ENCODE measurements around the gene MET.

The MET gene

DNA sequence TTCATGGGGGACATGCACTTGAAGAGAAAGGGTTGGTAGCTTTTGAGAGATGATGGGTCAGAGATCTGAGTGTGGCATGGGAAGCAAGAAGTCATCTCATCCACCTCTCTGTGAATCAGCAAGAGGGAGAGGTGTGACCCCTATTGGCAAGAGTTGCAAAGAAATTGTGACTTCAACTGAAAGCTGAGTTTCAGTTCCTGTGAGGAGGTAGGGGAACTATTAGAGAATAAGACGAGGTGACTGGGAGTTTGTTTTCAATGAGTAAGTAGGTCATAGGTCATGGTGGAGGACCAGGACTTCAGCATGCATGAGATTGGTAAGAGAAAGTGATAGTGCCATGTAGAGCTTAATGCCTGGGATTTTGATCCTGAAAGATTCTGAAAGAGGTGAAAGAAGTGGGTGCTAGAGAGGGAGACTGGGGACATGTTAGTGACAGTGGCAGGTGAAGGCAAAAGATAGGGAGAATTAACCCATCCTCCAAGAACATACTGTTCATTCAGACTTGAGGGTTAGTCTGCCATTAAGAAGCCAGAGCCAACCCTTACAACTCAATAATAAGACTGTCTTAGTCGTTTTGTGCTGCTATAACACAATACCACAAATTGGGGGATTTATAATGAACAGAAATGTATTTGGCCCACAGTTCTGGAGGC lies 114.9 kb downstream of the MET start:
- DNase-seq: peak; percentile 14

DNA sequence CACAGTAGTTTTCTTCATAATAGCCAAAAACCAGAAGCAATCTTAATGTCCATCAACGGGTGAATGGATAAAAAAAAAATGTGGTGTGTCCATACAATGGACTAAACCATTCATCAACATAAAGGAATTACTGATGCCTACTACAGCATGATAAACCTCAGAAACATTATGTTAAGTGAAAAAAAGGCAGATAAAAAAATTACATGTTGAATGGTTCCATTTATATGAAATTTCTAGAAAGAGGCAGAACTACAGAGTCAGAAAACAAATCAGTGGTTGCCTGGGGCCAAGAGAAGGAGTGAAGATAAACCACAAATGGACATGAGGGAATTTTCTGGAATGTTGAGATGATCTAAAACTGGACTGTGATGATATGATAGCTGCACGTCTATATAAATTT lies 115.9 kb downstream of the MET start:
- DNase-seq: no peak

DNA sequence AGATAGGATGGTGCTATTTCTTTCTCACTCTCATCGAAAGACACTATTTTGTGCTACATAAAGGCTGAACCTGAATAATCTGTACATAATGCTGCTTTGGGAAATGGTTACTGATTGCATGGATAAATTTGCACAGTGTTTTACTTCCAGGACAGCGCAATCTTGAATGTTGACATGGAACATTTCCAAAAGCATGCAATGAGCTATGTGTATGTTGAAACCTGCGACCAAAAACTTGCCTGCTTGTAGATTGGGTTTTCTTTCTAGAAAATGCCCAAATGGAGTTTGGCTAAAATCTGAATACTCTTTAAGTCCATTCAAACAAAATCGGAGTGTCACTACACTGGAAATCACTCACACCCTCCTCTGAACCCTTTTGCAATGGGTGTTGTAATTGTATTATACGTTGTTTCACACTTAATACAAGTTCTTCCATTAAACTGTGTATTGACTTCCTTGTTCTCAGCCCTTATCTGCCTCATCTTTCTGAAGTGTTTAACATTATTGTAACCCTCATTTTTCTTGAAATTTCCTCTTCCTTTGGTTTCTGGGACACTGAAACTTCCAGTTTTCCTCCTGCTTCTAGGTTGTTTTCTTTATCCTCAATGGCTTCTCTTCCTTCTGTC lies 116.7 kb downstream of the MET start:
- DNase-seq: no peak

DNA sequence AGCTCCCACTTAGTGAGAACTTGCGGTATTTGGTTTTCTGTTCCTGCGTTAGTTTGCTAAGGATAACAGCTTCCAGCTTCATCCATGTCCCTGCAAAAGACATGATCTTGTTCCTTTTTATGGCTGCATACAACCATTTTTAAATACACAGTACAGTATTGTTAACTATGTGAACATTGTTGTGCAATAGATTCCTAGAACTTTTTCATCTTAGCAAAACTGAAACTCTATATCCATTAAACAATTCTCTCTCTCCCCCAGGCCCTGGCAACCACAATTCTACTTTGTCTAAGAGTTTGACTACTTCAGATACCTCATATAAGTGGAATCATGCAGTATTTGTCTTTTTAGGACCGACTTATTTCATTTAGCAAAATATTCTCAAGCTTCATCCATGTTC lies 118.0 kb downstream of the MET start:
- DNase-seq: no peak

DNA sequence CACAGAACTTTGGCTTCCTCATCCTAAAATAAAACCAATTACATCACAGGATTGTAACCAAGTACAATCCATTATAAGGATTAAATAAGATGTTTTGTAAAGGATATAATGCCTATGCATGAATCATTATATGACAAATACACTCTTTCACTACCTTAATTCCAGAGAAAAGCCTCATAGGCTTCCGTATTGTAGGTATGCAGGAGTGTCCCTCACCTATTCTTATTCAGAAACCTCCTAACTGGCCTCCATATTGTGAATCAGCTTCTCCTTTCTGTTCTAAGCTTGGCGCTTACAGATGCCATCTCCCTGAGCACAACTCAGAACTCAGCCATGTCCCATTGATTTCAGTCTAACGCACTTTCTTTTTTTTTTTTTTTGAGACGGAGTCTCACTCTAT lies 120.8 kb downstream of the MET start:
- DNase-seq: no peak

DNA sequence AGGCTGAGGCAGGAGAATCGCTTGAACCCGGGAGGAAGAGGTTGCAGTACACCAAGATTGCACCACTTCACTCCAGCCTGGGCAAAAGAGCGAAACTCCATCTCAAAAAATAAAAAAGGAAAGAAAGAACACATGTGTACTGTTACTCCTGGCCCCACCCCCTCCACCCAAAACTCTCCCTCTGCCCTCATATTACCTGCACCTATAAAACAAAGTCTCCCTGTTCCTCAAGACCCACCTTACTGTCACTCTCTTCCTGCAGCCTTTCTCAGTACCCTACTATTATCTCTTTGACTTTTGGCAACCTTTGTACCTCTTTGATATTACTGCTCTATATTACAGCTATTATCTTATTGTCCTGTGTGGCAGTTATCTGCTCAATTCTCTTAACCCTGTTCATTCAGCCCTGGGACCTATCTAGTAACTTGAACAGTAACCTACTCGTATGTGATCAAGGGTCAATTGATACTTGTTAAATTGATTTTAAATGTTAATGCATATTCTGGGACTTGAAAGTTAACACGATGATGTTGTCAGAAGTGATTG lies 121.9 kb downstream of the MET start:
- no peak for DNase-seq

DNA sequence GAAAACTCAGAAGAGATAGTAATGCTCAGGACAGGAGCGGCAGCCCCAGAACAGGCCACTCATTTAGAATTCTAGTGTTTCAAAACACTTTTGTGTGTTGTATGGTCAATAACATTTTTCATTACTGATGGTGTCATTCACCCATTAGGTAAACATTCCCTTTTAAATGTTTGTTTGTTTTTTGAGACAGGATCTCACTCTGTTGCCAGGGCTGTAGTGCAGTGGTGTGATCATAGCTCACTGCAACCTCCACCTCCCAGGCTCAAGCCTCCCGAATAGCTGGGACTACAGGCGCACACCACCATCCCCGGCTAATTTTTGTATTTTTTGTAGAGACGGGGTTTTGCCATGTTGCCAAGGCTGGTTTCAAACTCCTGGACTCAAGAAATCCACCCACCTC lies 124.5 kb downstream of the MET start:
- no peak for DNase-seq

DNA sequence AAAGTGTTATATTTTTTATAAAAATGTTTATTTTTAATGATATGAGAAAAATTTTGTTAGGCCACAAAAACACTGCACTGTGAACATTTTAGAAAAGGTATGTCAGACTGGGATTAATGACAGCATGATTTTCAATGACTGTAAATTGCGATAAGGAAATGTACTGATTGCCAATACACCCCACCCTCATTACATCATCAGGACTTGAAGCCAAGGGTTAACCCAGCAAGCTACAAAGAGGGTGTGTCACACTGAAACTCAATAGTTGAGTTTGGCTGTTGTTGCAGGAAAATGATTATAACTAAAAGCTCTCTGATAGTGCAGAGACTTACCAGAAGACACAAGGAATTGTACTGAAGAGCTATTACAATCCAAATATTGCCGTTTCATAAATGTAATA lies 125.6 kb downstream of the MET start:
- DNase-seq: no peak

DNA sequence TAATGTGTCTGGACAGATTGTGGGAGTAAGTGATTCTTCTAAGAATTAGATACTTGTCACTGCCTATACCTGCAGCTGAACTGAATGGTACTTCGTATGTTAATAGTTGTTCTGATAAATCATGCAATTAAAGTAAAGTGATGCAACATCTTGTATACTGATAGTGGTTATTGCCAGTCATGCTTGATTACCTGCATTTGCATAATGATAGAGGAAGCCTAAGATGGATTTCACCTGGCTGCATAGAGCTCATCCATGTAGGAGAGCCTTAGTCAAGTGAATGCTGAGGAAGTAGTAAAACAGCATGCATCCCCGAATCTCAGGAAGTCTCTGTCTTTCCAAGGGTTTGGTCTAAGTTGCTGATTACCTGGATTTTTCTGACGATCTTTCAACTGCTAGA lies 126.2 kb downstream of the MET start:
- no peak for DNase-seq

DNA sequence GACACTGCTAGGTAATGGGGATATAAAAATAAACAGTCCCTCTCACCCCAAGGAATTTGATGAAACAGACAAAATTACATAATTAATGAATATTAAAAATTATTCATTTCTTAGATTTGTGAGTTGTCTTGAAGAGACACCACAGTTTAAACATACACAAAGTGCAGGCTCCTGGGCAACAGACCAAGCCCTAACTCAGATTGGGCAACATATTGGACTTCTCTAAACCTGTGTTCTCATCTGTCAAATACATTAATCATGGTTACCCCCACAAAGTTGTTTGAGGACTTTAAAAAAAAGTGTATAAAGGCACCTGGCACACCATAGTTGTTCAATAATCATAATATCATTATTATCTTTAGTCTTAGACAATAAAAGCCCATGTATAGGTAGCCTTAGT lies 127.9 kb downstream of the MET start:
- no peak for DNase-seq

DNA sequence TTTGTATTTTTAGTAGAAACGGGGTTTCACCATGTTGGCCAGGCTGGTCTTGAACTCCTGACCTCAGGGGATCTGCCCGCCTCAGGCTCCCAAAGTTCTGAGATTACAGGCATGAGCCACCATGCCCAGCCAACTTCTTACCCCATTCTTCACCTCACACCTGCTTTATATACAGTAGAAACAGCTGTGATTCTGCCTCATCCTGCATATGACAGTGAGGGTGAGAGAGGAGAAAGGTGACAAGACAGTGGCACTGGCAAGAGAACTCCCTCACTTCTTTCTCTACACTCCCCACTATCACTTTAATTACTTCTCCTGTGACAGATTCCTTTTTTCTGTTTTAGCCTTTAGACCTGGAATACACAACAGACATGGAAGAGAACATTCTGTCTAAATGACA lies 128.6 kb downstream of the MET start:
- no peak for DNase-seq

DNA sequence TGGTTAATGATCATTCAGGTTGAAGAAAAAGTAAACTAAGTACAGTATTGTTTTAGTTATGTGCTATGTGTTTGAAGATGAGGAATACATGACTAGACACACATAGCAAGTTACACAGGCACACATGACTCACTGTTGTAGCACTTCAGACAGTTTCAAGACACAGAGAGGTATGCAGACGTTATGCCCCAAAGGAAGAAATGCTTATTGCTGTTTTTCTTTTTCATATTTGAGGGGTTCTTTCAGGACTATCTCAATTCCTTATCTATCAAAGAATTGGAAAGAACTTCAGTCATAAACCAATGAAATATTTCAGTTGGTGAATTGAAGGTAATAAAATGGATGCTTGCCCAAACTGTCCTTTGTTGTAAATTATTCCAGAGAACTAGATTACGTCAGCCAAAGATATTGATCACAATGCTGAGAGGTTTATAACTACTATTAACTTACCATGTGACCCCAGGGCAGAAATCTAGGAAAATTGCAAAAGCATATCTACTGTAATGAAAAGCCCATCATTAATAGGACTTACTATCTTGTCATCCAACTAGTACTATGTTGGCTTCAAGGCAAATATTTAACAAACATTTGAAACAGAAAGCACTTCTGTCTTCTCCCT lies 129.2 kb downstream of the MET start:
- no peak for DNase-seq

DNA sequence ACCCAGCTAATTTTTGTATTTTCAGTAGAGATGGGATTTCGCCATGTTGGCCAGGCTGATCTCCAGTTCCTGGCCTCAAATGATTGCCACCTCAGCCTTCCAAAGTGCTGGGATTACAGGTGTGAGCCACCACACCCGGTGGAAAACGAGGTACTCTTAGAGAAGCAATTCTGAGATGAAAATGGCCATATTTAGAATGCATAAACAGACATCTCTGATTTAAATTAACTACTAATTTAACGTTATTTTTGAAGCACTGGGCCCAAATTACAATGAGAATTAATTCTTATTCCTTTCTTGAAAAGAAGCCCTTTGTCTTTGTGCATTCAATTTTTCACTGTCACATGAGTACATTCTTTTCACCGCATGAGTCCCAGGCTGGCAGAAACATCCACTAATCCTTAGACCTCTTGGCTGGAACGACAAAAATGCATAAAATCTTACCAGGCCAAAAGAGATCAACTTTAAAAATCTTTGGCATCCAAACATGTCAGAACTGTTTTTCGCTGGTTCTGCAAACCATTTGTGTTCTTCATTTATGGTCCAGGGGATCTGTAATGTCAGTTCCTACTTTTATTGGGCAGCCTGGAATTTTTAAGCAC lies 130.2 kb downstream of the MET start:
- no peak for DNase-seq

DNA sequence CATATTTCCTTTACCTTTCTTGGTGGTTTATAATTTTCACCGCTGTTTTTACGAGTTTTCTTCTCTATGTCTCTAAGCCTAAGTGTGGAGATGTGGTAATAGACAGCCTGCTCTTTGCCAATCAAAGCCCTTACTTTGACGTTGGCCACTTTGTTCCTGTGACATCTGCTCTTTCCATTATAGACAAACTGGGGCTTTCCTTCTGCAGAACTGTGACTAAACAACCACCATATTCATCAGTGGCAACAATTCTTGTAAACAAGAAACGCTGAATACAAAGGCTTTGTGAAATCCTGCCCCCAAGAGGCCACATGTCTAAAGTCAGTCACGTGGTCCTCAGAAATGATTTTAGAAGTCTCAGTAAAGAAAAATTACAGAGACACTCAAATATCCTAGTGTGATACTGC lies 130.8 kb downstream of the MET start:
- DNase-seq: peak; percentile 57

DNA sequence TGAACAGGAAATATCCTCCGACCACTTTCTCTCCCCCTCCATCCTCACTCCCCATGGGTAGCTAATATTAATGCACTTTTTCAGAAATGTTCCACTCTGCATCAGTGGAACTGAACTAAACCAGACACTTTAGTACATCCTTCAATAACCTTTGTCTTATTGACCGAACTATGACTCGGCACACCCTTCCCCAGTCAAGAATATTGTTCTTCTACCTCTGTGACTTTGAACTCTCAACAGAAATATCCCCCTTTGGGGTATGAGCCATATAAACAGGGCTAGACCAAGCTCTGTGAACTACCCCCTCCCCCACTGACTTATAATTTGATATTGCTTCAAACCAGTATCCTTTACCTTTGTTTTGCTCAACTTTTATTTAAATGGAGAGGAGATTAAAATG lies 132.5 kb downstream of the MET start:
- DNase-seq: no peak

DNA sequence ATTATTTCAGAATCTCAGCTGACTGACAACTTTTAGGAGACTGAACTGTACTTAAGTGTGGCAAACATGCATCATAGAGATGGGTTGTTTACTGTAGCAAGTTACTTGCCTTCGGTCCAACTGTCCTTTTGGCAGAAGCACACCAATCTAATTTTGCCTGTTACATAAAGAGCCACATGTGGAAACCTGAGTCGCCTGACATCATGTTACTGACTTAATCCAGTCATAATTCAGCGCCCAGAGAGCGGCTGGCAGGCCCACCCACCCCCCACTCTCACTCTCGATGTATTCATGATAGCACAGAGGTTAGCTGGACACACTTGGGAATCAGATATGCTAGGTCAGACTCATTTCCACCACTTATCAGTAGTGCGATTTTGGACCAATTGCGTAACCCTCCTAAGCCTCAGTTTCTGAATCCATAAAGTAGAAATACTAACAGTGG lies 133.1 kb downstream of the MET start:
- DNase-seq: peak; percentile 90

DNA sequence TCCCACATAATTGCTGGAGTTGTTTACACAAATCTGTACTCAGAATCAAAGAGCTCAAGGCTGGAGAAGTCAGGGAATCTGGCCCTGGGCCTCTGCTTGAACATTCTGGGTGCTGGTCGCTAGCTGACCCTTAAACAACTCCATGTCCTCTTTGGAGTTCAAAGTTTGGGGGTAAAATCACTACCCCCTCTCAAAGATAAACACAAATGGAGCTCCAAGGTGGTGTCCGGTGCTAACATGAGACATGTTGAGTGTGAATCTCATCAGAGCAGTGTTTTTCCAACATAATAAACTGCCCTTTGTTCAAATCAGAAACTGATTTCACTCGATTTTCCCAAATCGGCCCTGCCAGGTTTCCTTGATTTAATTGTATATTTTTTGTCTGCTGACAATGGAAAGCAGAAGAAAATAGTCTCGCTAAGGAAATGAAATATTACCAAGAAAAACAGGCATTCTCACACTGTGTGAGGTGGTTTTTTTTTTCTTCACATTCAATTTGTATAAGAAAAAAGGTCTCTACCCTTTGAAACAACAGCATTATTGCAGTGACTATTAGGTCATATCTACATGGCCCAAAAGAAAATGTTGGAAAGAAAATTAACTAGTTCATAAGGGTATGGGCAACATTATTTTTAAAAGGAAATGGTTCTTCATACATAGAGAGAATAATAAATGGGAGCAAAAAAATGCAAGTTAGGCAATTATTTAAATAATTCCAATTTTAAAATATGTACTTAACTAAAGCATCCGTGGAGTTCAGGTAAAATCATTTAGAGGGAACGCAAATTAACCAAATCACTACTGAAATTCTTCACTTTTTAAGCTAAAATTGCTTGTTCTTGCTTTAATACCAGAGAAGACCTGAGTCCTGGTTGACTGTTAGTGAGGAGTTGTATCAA lies 134.3 kb downstream of the MET start:
- DNase-seq: no peak

DNA sequence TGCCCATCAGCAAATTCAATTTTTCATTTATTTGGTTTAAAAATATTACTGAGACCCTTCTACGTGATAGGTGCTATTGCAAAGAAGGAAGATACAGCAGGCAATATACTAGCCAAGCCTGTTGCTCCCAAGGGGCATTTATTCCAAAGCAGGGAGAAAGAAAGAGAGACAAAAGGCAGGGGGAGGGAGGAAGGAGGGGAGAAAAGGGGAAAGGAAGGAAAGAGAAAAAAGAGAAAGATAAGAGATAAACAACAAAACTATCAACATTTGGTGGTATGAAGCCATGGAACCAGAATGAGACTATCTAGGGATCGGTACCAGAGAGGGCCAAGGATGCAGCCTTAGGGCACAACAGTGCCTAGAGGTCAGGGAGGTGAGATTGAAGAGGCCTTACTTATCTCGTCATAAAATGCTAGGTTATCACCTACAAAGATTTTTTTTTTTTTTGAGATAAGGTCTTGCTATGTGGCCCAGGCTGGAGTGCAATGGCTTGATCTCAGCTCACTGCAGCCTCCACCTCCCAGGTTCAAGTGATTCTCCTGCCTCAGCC lies 135.1 kb downstream of the MET start:
- DNase-seq: no peak

DNA sequence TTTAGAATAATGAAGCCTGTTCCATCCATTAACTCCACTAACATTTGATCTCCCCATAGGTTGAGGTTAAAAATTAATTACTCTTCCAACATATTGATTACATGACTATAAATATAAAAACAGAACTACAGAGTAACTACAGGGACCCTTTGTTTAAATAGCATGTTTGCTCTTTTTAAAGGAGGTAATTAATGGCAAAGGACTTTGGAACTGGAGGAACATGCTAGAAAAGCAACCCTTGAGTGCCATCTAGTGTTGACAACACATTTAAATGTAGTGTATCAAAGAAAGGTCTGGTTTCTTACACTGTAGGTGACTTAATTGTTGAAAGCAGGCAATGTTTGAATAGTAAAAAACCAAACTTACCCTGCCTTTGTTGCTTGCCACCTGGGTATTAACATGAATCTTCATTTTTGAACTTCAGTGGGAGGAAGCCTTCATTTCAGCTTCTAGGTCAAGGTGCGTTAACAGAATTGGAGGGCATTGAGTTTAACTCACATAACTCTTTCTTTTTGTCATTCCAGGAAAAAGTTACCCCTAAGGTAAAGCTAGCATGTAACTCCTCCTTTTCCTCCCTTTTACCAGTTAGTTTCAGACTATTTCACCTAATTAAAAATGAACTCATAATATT lies 137.8 kb downstream of the MET start:
- peak; percentile 80 for DNase-seq

DNA sequence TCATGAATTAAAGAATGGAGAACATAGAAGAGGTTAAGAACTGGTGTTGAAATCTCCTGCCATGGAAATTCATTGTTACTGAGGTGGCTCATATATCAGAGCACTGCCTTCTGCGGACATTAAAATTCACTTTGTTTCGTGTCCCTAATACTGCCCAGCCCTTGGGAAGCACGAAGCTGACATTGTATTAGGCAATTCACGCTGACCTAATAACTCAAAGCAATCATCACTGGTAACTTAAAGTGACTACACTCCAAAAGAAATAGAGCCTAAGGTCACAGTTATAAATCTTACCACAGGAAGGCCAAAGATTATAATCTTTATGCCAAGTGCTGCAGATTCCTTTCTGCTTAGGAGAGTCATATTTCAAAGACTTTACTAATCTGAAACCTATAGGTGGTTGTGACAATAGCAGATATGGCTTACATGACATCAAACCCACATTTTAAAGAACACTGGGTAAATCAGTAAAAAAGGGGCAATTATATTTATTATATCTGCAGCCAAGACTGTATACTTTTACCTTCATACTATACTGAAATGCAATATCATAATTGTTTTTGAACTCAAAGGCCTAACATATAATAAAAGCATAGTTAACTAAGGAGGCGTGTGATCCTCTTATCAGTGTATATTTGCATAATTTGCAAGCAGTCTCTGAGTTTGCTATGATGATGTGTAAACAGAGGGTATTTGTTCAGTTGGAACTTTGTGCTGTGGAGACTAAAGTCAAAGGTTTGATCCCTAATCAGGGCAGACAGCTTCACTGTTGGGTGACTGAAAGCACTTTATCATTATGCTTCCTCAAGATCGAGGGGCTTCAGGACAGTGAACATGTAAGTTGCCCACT lies 138.5 kb downstream of the MET start:
- DNase-seq: no peak

DNA sequence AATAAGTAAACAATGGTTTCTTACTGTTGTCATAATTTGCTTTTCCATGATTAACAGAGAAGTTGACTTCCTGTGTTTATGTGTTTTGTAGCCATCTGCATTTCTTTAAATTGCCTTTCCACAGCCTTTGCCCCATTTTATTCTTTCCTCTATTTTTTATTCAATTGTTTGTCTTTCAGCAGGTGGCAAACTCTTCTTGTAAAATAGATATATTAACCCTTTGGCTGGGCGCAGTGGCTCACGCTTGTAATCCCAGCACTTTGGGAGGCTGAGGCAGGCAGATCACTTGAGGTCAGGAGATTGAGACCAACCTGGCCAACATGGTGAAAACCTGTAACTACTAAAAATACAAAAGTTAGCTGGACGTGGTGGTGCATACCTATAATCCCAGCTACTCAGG lies 139.8 kb downstream of the MET start:
- DNase-seq: no peak
